ENCODE data around the gene FAM118B. TPM values are rescaled to one million over a fixed set of nuclear protein-coding genes. Genes with fewer than 3 reads are reported as not detected.
"Not testable (repeated sequence)": the region's sequence is repeated elsewhere in the genome, so short reads cannot be mapped to it uniquely, and the experiment has no call there.

The FAM118B gene
- polyA plus RNA-seq, 4 donors = 27.5 to 31.3 (median 28.7) TPM

- DNase-seq (ENCODE audit: low read depth in 4 of 4, low spot score in 2 of 4) = not testable (repeated sequence)
Observed at GRCh38 chr11:126308771-126309170, 97.2 kb downstream of the FAM118B start.

- DNase-seq (ENCODE audit: low read depth in 4 of 4, low spot score in 2 of 4) = peak in 2 of 4 donors; percentile 52 to 73
Observed at GRCh38 chr11:126310200-126310991, 98.8 kb downstream of the FAM118B start.

- no peak for DNase-seq (ENCODE audit: low read depth in 4 of 4, low spot score in 2 of 4)
Observed at GRCh38 chr11:126310992-126311310, 99.4 kb downstream of the FAM118B start.

- no peak for DNase-seq (ENCODE audit: low read depth in 4 of 4, low spot score in 2 of 4)
Observed at GRCh38 chr11:126311401-126312291, 100.1 kb downstream of the FAM118B start.

Other genes starting within 250 kb of the FAM118B start
- gene CDON, start 148.9 kb upstream of the FAM118B start, polyA plus RNA-seq (ENCODE audit: insufficient read length in 4 of 4) = 10 to 100 TPM; 17.9 to 29.2 (median 22.9) TPM
- gene RPUSD4, start 132 bp upstream of the FAM118B start, polyA plus RNA-seq (ENCODE audit: insufficient read length in 4 of 4) = 10 to 100 TPM; 29.4 to 40.0 (median 34.4) TPM
- 10 to 100 TPM; 75.1 to 82.4 (median 78.7) TPM for gene SRPRA, start 57.1 kb downstream of the FAM118B start, polyA plus RNA-seq (ENCODE audit: insufficient read length in 4 of 4)
- gene FOXRED1, start 57.4 kb downstream of the FAM118B start, polyA plus RNA-seq (ENCODE audit: insufficient read length in 4 of 4) = 10 to 100 TPM; 30.8 to 64.5 (median 47.1) TPM
- 10 to 100 TPM; 10.6 to 19.1 (median 13.5) TPM for gene TIRAP, start 71.3 kb downstream of the FAM118B start, polyA plus RNA-seq (ENCODE audit: insufficient read length in 4 of 4)
- gene DCPS, start 92.3 kb downstream of the FAM118B start, polyA plus RNA-seq (ENCODE audit: insufficient read length in 4 of 4) = 10 to 100 TPM; 12.7 to 17.6 (median 15.8) TPM
- gene ST3GAL4, start 143.9 kb downstream of the FAM118B start, polyA plus RNA-seq (ENCODE audit: insufficient read length in 4 of 4) = 10 to 100 TPM; 15.4 to 24.5 (median 17.7) TPM